ENCODE results near the gene SMURF1.

SMURF1 gene

GRCh38 chr7:99038086-99038855 lies 105.6 kb downstream of the SMURF1 start:
- no peak overlapping the region for H3K27ac ChIP-seq (ENCODE audit: low read depth, low read length)
- no peak overlapping the region for H2AFZ ChIP-seq (ENCODE audit: low read length, unreplicated experiment)
- peaks cover 18% of the 10 kb centered on the region; the same call in 1 of the 2 replicates for H3K36me3 ChIP-seq (ENCODE audit: insufficient read depth, low read length)
- no peaks in the 10 kb centered on the region for H3K27me3 ChIP-seq (ENCODE audit: insufficient read depth, low read length)
- H3K4me1 ChIP-seq (ENCODE audit: control insufficient read depth, insufficient read depth, low read length, unreplicated experiment): peaks cover 5% of the 10 kb centered on the region
- H3K79me2 ChIP-seq (ENCODE audit: control insufficient read depth, insufficient read depth, low read length, unreplicated experiment): no peaks in the 10 kb centered on the region
- H3K4me3 ChIP-seq (ENCODE audit: low read depth, low read length): no peak overlapping the region

- Histone ChIP-seq H3K27ac (ENCODE audit: low read depth, low read length) (no peak overlapping the region), H3K4me3 (ENCODE audit: low read depth, low read length) (no peak overlapping the region), H3K79me2 (ENCODE audit: control insufficient read depth, insufficient read depth, low read length, unreplicated experiment) (no peaks in the 10 kb centered on the region), H2AFZ (ENCODE audit: low read length, unreplicated experiment) (no peak overlapping the region), H3K36me3 (ENCODE audit: insufficient read depth, low read length) (peaks cover 21% of the 10 kb centered on the region; the same call in 1 of the 2 replicates), H3K4me1 (ENCODE audit: control insufficient read depth, insufficient read depth, low read length, unreplicated experiment) (no peaks in the 10 kb centered on the region), H3K27me3 (ENCODE audit: insufficient read depth, low read length) (no peaks in the 10 kb centered on the region)
These were observed 106.5 kb downstream of the SMURF1 start for GRCh38 chr7:99037327-99037940.

- Histone ChIP-seq H3K4me1 (ENCODE audit: control insufficient read depth, insufficient read depth, low read length, unreplicated experiment) (no peaks in the 10 kb centered on the region), H3K27ac (ENCODE audit: low read depth, low read length) (no peak overlapping the region), H3K4me3 (ENCODE audit: low read depth, low read length) (no peak overlapping the region), H3K27me3 (ENCODE audit: insufficient read depth, low read length) (no peaks in the 10 kb centered on the region), H3K36me3 (ENCODE audit: insufficient read depth, low read length) (peaks cover 26% of the 10 kb centered on the region), H2AFZ (ENCODE audit: low read length, unreplicated experiment) (no peak overlapping the region), H3K79me2 (ENCODE audit: control insufficient read depth, insufficient read depth, low read length, unreplicated experiment) (no peaks in the 10 kb centered on the region)
These were observed 107.3 kb downstream of the SMURF1 start for GRCh38 chr7:99036546-99037111.

GRCh38 chr7:99035723-99036545 lies 108.0 kb downstream of the SMURF1 start:
- Histone ChIP-seq H3K4me3 (ENCODE audit: low read depth, low read length) (no peak overlapping the region), H3K4me1 (ENCODE audit: control insufficient read depth, insufficient read depth, low read length, unreplicated experiment) (no peaks in the 10 kb centered on the region)

GRCh38 chr7:99034932-99035722 lies 108.8 kb downstream of the SMURF1 start:
- H3K79me2 ChIP-seq (ENCODE audit: control insufficient read depth, insufficient read depth, low read length, unreplicated experiment): no peaks in the 10 kb centered on the region
- H3K27ac ChIP-seq (ENCODE audit: low read depth, low read length): no peak overlapping the region
- peaks cover 38% of the 10 kb centered on the region for H3K36me3 ChIP-seq (ENCODE audit: insufficient read depth, low read length)
- H3K4me1 ChIP-seq (ENCODE audit: control insufficient read depth, insufficient read depth, low read length, unreplicated experiment): no peaks in the 10 kb centered on the region
- H3K4me3 ChIP-seq (ENCODE audit: low read depth, low read length): no peak overlapping the region
- no peaks in the 10 kb centered on the region for H3K27me3 ChIP-seq (ENCODE audit: insufficient read depth, low read length)
- no peak overlapping the region for H2AFZ ChIP-seq (ENCODE audit: low read length, unreplicated experiment)

More at GRCh38 chr7:99035723-99036545, 108.0 kb downstream of the SMURF1 start:
- peaks cover 33% of the 10 kb centered on the region for H3K36me3 ChIP-seq (ENCODE audit: insufficient read depth, low read length)
- no peaks in the 10 kb centered on the region for H3K79me2 ChIP-seq (ENCODE audit: control insufficient read depth, insufficient read depth, low read length, unreplicated experiment)
- no peak overlapping the region for H2AFZ ChIP-seq (ENCODE audit: low read length, unreplicated experiment)
- no peak overlapping the region for H3K27ac ChIP-seq (ENCODE audit: low read depth, low read length)
- no peaks in the 10 kb centered on the region for H3K27me3 ChIP-seq (ENCODE audit: insufficient read depth, low read length)

- no peaks in the 10 kb centered on the region for H3K4me1 ChIP-seq (ENCODE audit: control insufficient read depth, insufficient read depth, low read length, unreplicated experiment)
- H3K4me3 ChIP-seq (ENCODE audit: low read depth, low read length): no peak overlapping the region
- no peaks in the 10 kb centered on the region for H3K79me2 ChIP-seq (ENCODE audit: control insufficient read depth, insufficient read depth, low read length, unreplicated experiment)
- no peak overlapping the region for H2AFZ ChIP-seq (ENCODE audit: low read length, unreplicated experiment)
- no peak overlapping the region for H3K27ac ChIP-seq (ENCODE audit: low read depth, low read length)
- peaks cover 43% of the 10 kb centered on the region for H3K36me3 ChIP-seq (ENCODE audit: insufficient read depth, low read length)
- H3K27me3 ChIP-seq (ENCODE audit: insufficient read depth, low read length): no peaks in the 10 kb centered on the region
These were observed 110.1 kb downstream of the SMURF1 start for GRCh38 chr7:99033765-99034164.

GRCh38 chr7:99032928-99033327 lies 111.0 kb downstream of the SMURF1 start:
- Histone ChIP-seq H3K4me3 (ENCODE audit: low read depth, low read length) (no peak overlapping the region), H3K79me2 (ENCODE audit: control insufficient read depth, insufficient read depth, low read length, unreplicated experiment) (no peaks in the 10 kb centered on the region), H3K36me3 (ENCODE audit: insufficient read depth, low read length) (peaks cover 51% of the 10 kb centered on the region), H3K4me1 (ENCODE audit: control insufficient read depth, insufficient read depth, low read length, unreplicated experiment) (no peaks in the 10 kb centered on the region), H3K27me3 (ENCODE audit: insufficient read depth, low read length) (no peaks in the 10 kb centered on the region), H3K27ac (ENCODE audit: low read depth, low read length) (no peak overlapping the region), H2AFZ (ENCODE audit: low read length, unreplicated experiment) (no peak overlapping the region)

GRCh38 chr7:99031496-99031895 lies 112.4 kb downstream of the SMURF1 start:
- Histone ChIP-seq H2AFZ (ENCODE audit: low read length, unreplicated experiment) (no peak overlapping the region), H3K4me1 (ENCODE audit: control insufficient read depth, insufficient read depth, low read length, unreplicated experiment) (no peaks in the 10 kb centered on the region), H3K4me3 (ENCODE audit: low read depth, low read length) (no peak overlapping the region), H3K27me3 (ENCODE audit: insufficient read depth, low read length) (no peaks in the 10 kb centered on the region), H3K79me2 (ENCODE audit: control insufficient read depth, insufficient read depth, low read length, unreplicated experiment) (no peaks in the 10 kb centered on the region), H3K27ac (ENCODE audit: low read depth, low read length) (no peak overlapping the region), H3K36me3 (ENCODE audit: insufficient read depth, low read length) (peaks cover 52% of the 10 kb centered on the region)

GRCh38 chr7:99030951-99031350 lies 113.0 kb downstream of the SMURF1 start:
- Histone ChIP-seq H3K4me1 (ENCODE audit: control insufficient read depth, insufficient read depth, low read length, unreplicated experiment) (no peaks in the 10 kb centered on the region), H2AFZ (ENCODE audit: low read length, unreplicated experiment) (no peak overlapping the region), H3K36me3 (ENCODE audit: insufficient read depth, low read length) (peaks cover 52% of the 10 kb centered on the region), H3K4me3 (ENCODE audit: low read depth, low read length) (no peak overlapping the region), H3K79me2 (ENCODE audit: control insufficient read depth, insufficient read depth, low read length, unreplicated experiment) (no peaks in the 10 kb centered on the region), H3K27ac (ENCODE audit: low read depth, low read length) (no peak overlapping the region), H3K27me3 (ENCODE audit: insufficient read depth, low read length) (no peaks in the 10 kb centered on the region)

- no peaks in the 10 kb centered on the region for H3K4me1 ChIP-seq (ENCODE audit: control insufficient read depth, insufficient read depth, low read length, unreplicated experiment)
- H3K27ac ChIP-seq (ENCODE audit: low read depth, low read length): no peak overlapping the region
- H3K36me3 ChIP-seq (ENCODE audit: insufficient read depth, low read length): peaks cover 48% of the 10 kb centered on the region
These were observed 113.5 kb downstream of the SMURF1 start for GRCh38 chr7:99030457-99030856.

More at GRCh38 chr7:99030457-99030856, 113.5 kb downstream of the SMURF1 start:
- Histone ChIP-seq H3K27me3 (ENCODE audit: insufficient read depth, low read length) (no peaks in the 10 kb centered on the region), H2AFZ (ENCODE audit: low read length, unreplicated experiment) (no peak overlapping the region), H3K4me3 (ENCODE audit: low read depth, low read length) (no peak overlapping the region), H3K79me2 (ENCODE audit: control insufficient read depth, insufficient read depth, low read length, unreplicated experiment) (no peaks in the 10 kb centered on the region)

All from ACC112 (cell line).